Pancreas (tissue), 10 donors: Measurements from ENCODE around the gene CDC23. TPM values are rescaled to one million over a fixed set of nuclear protein-coding genes. Genes with fewer than 3 reads are reported as not detected.

ENCODE experiments used
- ATAC-seq, 4 donors: fragments of 200-7000 bp; cut with Tn5 transposase; one replicate each; pipeline versions ENCODE4 v1.8.0 to v1.9.1; 2020; ENCODE audit warnings: mild to moderate bottlenecking in 4 of 4, moderate library complexity in 4 of 4
- DNase-seq, 6 donors: peaks; one replicate each; pipeline ENCODE4 v3.0.0-alpha.2; 2020
- FAIRE-seq: peaks from 2 replicates; lab custom pipeline; 2012; peaks lifted over from hg19 to GRCh38; lab: Jason Lieb, UNC
- H3K27ac ChIP-seq, 4 donors: fragments of 200-600 bp; sonication (generic); 1 replicate in 3 of 4; 2 replicates in 1 of 4; pipeline versions ENCODE4 v1.5.0 to v1.8.0; 2020
- H3K27me3 ChIP-seq, 4 donors: fragments of 200-600 bp; one replicate each; pipeline ENCODE4 v1.8.0; 2021
- H3K36me3 ChIP-seq, 3 donors: fragments of 200-600 bp; sonication (generic) in 1 of 3; one replicate each; pipeline versions ENCODE4 v1.5.0 to v1.8.0; 2020 to 2021
- H3K4me1 ChIP-seq, 3 donors: fragments of 200-600 bp; one replicate each; pipeline ENCODE4 v1.8.0; 2021
- H3K4me3 ChIP-seq, 4 donors: fragments of 200-600 bp; sonication (generic) in 2 of 4; one replicate each; pipeline versions ENCODE4 v1.5.0 to v1.8.0; 2020 to 2021
- H3K9me3 ChIP-seq, 4 donors: fragments of 200-600 bp; one replicate each; pipeline ENCODE4 v1.8.0; 2021
- WGBS, 2 donors: extraction: QIAGEN DNeasy Blood & Tissue Kit; methylation state at CpG; one replicate each; pipeline ENCODE4 v1.1.7; 2013; 5-methylcytosine and 5-hydroxymethylcytosine counted together
- intact Hi-C, 3 donors: fragments of 100-400 bp; cut with DNase I; formaldehyde crosslinking; loops; one replicate each; pipeline versions ENCODE4 v1.11.1 to v1.14.2; 2022
- polyA plus RNA-seq, 2 donors: library from polyadenylated mRNA; stranded (reverse); fragments of 200-250 nt; gene quantifications; one replicate each; pipeline ENCODE4 v1.2.3, GENCODE V29; 2013
- total RNA-seq, 6 donors: library from RNA; stranded (reverse); fragmentation: NEBNext Ultra II Directional in 4 of 6; extraction: Animal tissue kit (Norgen Biotek cat#: 25700) in 4 of 6; gene quantifications; one replicate each; pipeline versions ENCODE4 v1.2.1 to v1.2.4, GENCODE V29; 2021 to 2023
- TF ChIP-seq, protein P1 (sequence below), 4 donors: fragments of 200-600 bp; sonication (generic) in 3 of 4; IDR thresholded peaks; one replicate each; pipeline versions ENCODE4 v1.5.0 to v1.8.0; 2021; ENCODE audit warnings: antibody characterized with exemption in 4 of 4
- donor health status: healthy with polysubstance abuse.
- donor health status: DM: no; HTN: no; CAD: no; lungs with moderate emphysema.
- donor health status: DM: no; HTN: no; CAD: no.
- donor health status: control.
- donor health status: control.
- donor health status: Bipolar disorder and iron deficiency.
- donor health status: DM: yes; HTN: yes; CAD: no.
- donor health status: DM: no; HTN: no; CAD: no.
- donor health status: DM: no; HTN: no; CAD: no.
- donor health status: DM: yes; HTN: yes; CAD: no.

The CDC23 gene
- total and polyA plus RNA-seq, 8 donors = 4.8 to 12.1 (median 8.1) TPM

GRCh38 chr5:138240650-138241385 lies 27.7 kb upstream of the CDC23 start:
- intact Hi-C loops = no loop called here
- 68 to 78% methylated on average over 3 of the region's 3 CpGs for WGBS, 2 donors
- DNase-seq (no peak), ATAC-seq (no peak), FAIRE-seq (no peak)
- H3K4me3 ChIP-seq = no peak overlapping the region
- no peak overlapping the region for H3K27ac ChIP-seq
- H3K27me3 ChIP-seq = no peaks in the 10 kb centered on the region
- no peaks in the 10 kb centered on the region for H3K9me3 ChIP-seq
- TF ChIP-seq, protein P1, sequence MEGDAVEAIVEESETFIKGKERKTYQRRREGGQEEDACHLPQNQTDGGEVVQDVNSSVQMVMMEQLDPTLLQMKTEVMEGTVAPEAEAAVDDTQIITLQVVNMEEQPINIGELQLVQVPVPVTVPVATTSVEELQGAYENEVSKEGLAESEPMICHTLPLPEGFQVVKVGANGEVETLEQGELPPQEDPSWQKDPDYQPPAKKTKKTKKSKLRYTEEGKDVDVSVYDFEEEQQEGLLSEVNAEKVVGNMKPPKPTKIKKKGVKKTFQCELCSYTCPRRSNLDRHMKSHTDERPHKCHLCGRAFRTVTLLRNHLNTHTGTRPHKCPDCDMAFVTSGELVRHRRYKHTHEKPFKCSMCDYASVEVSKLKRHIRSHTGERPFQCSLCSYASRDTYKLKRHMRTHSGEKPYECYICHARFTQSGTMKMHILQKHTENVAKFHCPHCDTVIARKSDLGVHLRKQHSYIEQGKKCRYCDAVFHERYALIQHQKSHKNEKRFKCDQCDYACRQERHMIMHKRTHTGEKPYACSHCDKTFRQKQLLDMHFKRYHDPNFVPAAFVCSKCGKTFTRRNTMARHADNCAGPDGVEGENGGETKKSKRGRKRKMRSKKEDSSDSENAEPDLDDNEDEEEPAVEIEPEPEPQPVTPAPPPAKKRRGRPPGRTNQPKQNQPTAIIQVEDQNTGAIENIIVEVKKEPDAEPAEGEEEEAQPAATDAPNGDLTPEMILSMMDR (IDR thresholded peaks at IDR 0.05) = no peak
- no peaks in the 10 kb centered on the region for H3K36me3 ChIP-seq
- H3K4me1 ChIP-seq = no peaks in the 10 kb centered on the region

DNA sequence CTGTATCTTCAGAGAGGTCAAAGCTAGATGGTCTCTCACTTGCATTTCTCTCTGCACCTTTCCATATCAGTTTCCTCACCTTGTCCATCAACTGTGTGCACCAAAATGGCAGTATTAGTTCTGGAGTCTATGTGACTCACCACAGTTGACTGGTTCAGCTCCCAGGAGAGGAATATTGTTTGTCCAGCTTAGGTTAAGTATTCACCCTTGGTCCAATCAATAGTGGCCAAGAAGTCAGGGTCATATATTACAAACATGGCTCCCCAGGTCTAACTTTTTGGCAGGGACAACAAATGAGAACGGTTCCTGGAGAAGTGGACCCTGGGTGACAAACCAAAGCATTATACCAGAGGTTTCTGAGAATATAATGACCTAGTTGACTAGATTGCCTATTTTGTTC lies 24.9 kb upstream of the CDC23 start:
- H3K4me3 ChIP-seq = no peak overlapping the region
- H3K9me3 ChIP-seq = no peaks in the 10 kb centered on the region
- no peaks in the 10 kb centered on the region for H3K36me3 ChIP-seq
- no peak for DNase-seq
- H3K27me3 ChIP-seq = no peaks in the 10 kb centered on the region
- intact Hi-C loops = no loop called here
- H3K4me1 ChIP-seq = no peaks in the 10 kb centered on the region
- 28 to 50% methylated on average over 1 of the region's 1 CpG for WGBS, 2 donors
- ATAC-seq = no peak
- H3K27ac ChIP-seq = no peak overlapping the region
- TF ChIP-seq, protein P1 (IDR thresholded peaks at IDR 0.05) = no peak
- FAIRE-seq = no peak

DNA sequence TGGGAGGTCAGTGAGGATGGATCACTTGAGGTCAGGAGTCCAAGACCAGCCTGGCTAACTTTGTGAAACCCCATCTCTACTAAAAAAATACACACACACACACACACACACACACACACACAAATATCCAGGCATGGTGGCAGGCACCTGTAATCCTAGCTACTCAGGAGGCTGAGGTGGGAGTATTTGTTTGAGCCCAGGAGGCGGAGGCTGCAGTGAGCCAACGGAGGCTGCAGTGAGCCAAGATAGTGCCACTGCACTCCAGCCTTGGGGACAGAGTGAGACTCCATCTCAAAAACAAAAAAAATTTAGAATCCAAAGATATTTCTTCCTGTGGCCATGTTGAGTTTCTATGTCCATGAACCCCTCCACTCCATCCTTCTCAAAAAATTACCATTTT lies 21.5 kb upstream of the CDC23 start:
- no peak for FAIRE-seq
- no peaks in the 10 kb centered on the region for H3K36me3 ChIP-seq
- H3K4me1 ChIP-seq = peaks cover 0 to 10% (median 5%) of the 10 kb centered on the region in 3 donors
- no peak for DNase-seq
- no peaks in the 10 kb centered on the region for H3K27me3 ChIP-seq
- WGBS, 2 donors = 73 to 91% methylated on average over 2 of the region's 2 CpGs
- ATAC-seq = no peak
- H3K4me3 ChIP-seq = no peak overlapping the region
- no peak overlapping the region for H3K27ac ChIP-seq
- no peaks in the 10 kb centered on the region for H3K9me3 ChIP-seq
- intact Hi-C loops = no loop called here
- TF ChIP-seq, protein P1 (IDR thresholded peaks at IDR 0.05) = no peak

- H3K4me3 ChIP-seq = no peak overlapping the region
- no peaks in the 10 kb centered on the region for H3K9me3 ChIP-seq
- WGBS, 2 donors = 83 to 87% methylated on average over 2 of the region's 2 CpGs
- DNase-seq (no peak), ATAC-seq (no peak), FAIRE-seq (no peak)
- no peak overlapping the region for H3K27ac ChIP-seq
- peaks cover 0 to 10% (median 5%) of the 10 kb centered on the region in 3 donors for H3K4me1 ChIP-seq
- TF ChIP-seq, protein P1 (IDR thresholded peaks at IDR 0.05) = no peak
- intact Hi-C loops = no loop called here
- no peaks in the 10 kb centered on the region for H3K36me3 ChIP-seq
- no peaks in the 10 kb centered on the region for H3K27me3 ChIP-seq
Observed at GRCh38 chr5:138233280-138233679, 20.2 kb upstream of the CDC23 start.

- Histone ChIP-seq H3K27ac (peak overlapping the region in 1 of 4 donors; percentile 41), H3K9me3 (no peaks in the 10 kb centered on the region), H3K4me1 (peaks cover 0 to 10% (median 5%) of the 10 kb centered on the region in 3 donors), H3K4me3 (no peak overlapping the region), H3K36me3 (no peaks in the 10 kb centered on the region), H3K27me3 (no peaks in the 10 kb centered on the region)
- TF ChIP-seq, protein P1 (IDR thresholded peaks at IDR 0.05) = no peak
- ATAC-seq = peak; percentile 75 to 90 (median 85)
- DNase-seq = peak in 2 of 6 donors; percentile 24 to 25
- FAIRE-seq = no peak
- intact Hi-C loops = no loop called here
- 13% methylated on average over 7 of the region's 7 CpGs for WGBS, 2 donors
Observed at GRCh38 chr5:138230981-138231589, 18.0 kb upstream of the CDC23 start.
